NCI-H2196 treated with DMSO at 0.1 percent for 48 hours (cell line): ENCODE data around the gene PREX1.
"Not testable (repeated sequence)": the region's sequence is repeated elsewhere in the genome, so short reads cannot be mapped to it uniquely, and the experiment has no call there.

Experiments used
- DNase-seq: peaks from one replicate; lab custom pipeline; 2025; ENCODE audit not compliant: unreplicated experiment; lab: John Stamatoyannopoulos, UW

Gene PREX1

DNA sequence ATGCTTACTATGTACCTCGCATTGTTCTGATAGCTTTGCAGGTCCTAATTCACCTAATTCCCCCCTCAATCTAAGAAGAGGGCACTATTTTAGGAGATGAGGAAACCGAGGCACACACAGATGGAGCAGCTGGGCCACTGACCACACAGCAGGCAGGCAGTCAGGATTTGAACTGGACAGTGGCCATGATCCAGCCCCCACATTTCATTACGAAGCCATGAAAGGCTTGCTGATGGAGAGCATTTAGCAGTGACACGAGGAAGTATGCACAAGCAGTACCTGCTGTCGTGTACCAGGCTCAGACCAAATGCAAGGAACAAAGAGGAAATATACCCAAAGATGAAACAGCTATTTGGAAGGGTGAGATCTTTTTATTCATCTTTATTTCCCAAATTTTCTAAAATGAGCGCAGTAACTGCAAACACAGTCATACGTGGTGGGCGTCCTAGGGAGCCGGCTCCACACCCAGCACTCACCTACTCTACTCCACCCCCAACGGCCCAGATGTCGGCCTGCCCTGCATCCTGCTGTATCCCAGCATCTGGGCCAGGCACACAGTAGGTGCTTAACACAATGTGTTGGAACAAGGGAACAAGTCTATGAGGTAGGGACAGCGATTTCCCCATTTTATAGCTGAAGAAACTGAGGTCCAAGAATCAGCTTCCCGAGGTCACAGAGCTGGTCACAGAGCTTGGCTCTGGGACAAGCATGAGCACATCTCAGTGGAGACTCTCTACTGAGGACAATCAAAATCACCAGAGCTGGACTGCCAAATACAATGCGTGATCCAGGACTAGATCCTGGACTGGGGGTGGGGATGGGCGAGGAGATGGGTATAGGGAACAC, 15.0 kb downstream of the PREX1 start:
- DNase-seq, result no peak

DNA sequence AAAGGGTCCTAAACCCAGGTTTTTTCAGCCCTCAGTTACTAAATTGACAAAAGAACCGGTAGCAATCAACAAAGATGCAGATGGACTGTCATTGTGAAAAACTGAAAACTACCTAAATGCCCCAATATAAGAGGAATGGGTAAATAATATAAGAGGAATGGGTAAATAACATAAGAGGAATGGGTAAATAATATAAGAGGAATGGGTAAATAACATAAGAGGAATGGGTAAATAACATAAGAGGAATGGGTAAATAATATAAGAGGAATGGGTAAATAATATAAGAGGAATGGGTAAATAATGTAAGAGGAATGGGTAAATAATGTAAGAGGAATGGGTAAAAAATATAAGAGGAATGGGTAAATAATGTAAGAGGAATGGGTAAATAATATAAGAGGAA, 15.7 kb downstream of the PREX1 start:
- not testable (repeated sequence) for DNase-seq

- no peak for DNase-seq
Observed at GRCh38 chr20:48809673-48810072, 18.1 kb downstream of the PREX1 start.

- no peak for DNase-seq
Observed at GRCh38 chr20:48808382-48809034, 19.3 kb downstream of the PREX1 start.

DNA sequence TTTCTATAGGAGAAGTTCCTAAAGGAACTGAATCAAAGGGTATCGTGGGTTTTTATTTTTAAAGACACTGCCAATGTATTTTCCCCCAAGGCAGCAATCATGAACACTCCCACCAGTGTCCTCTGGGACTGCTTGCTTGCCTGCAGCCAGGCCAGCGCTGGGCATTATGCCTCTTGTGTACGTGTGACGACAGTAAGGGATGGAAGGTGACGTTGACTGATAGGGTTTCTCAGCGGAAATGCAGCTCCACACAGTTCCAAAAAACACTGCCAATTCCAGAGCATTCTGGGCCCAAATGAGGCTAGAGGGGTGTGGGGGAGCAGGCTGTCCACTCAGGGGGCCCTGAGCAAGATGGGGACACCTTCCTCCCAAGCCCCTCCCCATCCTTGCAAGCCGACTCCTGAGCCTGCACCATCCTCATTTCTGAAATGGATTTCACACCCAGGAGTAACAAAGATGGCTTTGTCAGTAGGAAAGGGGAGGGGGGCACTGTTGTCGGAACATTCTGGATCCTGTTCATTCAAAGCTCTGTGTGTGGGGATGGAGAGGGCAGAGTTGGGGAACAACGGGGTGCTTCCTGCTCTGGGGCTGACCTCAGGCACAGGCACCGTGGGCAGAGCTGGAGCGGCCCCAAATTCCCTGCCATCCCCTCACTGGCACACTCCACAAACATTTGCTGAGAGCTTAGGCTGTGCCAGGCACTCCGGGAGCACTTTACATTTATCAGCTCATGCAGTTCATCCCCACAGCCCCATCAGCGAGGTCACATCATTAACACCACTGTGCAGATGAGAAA, 20.0 kb downstream of the PREX1 start:
- DNase-seq, result no peak

DNA sequence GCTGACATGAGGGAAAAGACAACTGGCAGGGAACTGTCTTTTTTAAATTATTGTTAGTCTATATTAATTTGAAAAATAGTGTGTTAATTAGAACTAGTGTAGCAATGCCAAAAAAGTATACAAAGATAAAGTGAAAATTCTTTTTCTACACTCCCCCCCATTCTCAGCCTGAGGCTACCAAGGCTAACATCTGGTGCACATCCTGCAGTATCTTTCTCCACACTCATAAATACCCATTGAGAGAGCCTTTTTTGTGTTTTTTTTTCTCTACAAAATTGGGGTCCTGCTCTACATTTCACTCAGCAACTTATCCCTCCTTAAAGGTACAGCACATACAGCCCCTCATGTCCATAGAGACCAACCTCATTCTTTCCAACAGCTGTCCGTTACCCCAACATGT, 20.7 kb downstream of the PREX1 start:
- DNase-seq, result no peak

DNA sequence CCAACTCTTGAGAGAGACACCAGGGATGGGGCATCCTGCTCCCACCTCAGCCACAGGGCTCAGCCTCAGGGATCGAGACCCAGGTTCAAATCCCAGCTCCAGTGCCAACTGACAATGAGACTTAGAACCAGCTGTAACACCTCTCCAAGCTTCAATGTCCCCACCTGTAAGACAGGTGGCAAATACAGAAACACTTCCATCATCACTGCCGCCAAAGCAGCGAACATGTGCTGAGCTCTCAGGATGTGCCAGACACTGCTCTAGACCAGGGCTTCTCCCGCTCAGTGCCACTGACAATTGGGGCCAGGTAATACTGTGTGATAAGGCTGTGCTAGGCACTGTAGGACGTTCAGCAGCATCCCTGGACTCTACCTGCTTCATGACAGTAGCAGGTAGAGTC, 22.1 kb downstream of the PREX1 start:
- DNase-seq, result no peak

- DNase-seq, result no peak
Observed at GRCh38 chr20:48805286-48805685, 22.5 kb downstream of the PREX1 start.

DNA sequence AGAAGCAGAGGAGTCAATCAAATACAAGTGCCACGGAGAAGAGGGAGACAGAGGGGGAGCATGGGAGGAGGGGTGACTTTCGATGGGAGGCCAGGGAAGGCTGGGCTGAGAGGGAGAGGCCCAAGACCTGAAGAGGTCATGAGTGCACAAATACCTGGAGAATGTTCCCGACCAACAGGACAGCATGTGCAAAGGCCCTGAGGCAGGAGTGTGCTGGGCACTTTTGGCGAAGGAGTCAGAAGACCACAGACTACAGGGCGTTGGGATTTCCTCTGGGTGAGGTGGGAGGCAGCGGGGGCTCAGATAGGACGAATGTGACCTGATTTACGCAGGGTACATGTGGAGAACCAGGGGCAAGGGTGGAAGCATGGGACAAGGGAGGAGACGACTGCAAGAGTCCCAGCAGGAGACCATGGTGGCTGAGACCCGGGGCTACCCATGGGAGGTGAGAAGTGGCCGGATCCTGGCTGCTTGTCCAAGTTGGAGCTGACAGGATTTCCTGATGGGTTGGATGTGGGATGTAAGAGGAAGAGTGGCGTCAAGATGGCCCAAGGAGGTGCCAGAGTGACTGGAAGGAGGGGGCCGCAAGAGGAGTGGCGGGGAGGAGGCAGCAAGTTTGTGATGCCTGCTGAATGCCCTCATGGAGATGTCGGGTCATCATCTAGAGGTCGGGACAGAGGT, 23.4 kb downstream of the PREX1 start:
- no peak for DNase-seq

- DNase-seq, result no peak
Observed at GRCh38 chr20:48803176-48804053, 24.4 kb downstream of the PREX1 start.

- no peak for DNase-seq
Observed at GRCh38 chr20:48802647-48803046, 25.2 kb downstream of the PREX1 start.

DNA sequence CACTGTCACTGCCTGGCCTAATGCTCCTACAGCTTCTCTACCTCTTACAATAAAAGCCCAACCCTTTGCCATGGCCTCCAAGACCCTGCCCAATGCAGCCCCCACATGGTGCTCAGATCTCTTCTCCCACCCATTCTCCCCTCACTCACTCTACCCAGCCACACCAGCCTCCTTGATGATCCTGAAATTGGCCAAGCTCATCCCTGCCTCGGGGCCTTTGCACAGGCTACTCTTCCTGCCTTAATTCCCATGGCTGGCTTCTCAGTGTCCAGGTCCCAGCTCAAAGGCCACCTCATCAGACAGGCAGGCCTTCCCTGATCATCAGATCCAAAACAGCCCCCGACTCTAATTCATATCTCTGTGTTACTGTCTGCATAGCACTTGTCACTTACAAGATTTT, 25.6 kb downstream of the PREX1 start:
- no peak for DNase-seq

DNA sequence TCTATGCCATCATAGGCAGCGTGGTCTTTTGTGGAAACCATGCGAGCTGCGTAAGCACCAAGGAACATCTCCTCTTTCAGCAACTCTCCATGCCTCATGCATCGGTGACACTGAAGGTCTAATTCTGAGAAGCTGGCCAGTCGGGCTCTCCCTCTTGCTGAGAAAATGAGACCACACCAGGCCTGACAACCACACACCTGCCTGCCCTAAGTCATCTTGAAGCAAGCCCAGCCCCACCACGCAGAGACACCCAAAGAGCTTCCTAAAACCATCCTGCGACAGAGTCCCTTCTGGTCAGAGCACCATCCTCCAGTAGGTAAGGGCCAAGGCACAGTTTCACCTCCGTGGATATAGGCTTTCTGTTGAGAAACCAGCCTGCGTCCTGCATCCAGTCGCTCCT, 26.6 kb downstream of the PREX1 start:
- no peak for DNase-seq

DNA sequence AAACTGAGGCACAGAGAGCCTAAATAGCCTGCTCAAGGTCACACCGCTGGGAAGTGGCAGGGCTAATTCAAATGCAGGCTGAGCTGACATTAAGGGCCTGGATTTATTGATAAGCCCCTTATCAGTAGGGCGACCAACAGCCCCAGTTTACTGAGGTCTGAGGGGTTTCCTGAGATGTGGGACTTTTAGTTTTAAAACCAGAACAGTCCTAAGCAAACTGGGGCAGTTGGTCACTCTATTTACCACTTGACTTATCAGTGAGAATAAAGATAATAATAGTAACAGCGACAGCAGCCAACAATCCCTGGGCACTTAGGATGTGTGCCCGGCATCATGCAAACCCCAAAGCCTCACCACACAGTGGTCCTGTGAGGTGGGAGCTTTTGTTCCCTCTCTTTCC, 27.6 kb downstream of the PREX1 start:
- no peak for DNase-seq

DNA sequence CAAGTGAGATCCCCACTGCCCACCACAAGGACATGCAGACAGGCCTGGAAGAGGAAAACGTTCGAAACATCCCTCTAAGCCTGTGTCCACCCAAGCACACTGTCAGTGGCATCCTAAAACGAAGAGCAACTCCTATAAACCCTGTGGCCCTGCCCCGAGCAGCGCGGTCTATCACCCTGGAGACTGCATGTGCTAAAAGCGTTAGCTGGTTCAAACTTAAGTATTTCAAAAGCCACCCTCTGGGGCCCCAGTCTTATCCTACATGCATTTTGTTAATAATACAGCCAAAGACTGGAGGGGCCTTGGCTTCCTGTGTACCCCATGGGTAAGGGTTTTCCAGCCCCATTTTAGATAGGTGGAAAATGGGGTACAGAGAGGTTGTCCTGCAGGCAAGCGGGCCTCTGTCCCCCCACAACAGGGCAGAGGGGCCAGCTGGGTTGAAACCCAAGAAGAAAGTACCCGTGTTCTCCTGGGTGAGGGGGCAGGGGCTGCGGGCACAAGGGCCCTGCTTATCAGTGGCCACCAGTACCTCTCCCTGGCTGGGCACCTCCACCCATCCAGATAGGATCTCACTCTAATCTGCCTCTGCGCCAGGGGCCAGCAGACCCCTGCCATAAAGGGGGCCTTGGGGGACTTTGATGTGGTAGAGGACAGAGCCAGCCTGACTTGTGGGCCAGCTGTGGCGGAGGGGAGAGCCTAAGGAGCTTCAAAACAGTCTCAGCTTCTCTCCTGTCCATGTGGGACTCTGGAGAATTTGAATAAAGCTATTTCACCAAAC, 28.3 kb downstream of the PREX1 start:
- no peak for DNase-seq

- no peak for DNase-seq
Observed at GRCh38 chr20:48797850-48798747, 29.7 kb downstream of the PREX1 start.

GRCh38 chr20:48797275-48797825, 30.4 kb downstream of the PREX1 start:
- no peak for DNase-seq

GRCh38 chr20:48795732-48796131, 32.1 kb downstream of the PREX1 start:
- DNase-seq, result no peak
